Upper lobe of left lung (tissue), 4 donors: ENCODE results near the gene PTCH2.

Source experiments
- EP300 ChIP-seq, 4 donors: sonication (generic); formaldehyde crosslinking; IDR thresholded peaks; one replicate each; pipeline ENCODE4 v1.5.1; 2017; ENCODE audit warnings: antibody characterized with exemption in 4 of 4, control low read depth in 2 of 4
- POLR2A ChIP-seq, 4 donors: fragments of 450-650 bp; IDR thresholded peaks; one replicate each; pipeline ENCODE4 v1.5.1; 2016 to 2017; ENCODE audit warnings: antibody characterized with exemption in 4 of 4, mild to moderate bottlenecking in 2 of 4
- POLR2AphosphoS5 ChIP-seq, 2 donors: sonication (generic); formaldehyde crosslinking; IDR thresholded peaks; one replicate each; pipeline ENCODE4 v1.5.1; 2017; ENCODE audit warnings: antibody characterized with exemption in 2 of 2
- TF ChIP-seq, protein P1 (sequence below), 6 experiments: fragments of 450-650 bp in 4 of 6; fragments of 200-600 bp in 2 of 6; sonication (generic) in 2 of 6; IDR thresholded peaks; one replicate each; pipeline ENCODE4 v1.5.1; 2016 to 2019; ENCODE audit warnings: antibody characterized with exemption in 6 of 6

DNA sequence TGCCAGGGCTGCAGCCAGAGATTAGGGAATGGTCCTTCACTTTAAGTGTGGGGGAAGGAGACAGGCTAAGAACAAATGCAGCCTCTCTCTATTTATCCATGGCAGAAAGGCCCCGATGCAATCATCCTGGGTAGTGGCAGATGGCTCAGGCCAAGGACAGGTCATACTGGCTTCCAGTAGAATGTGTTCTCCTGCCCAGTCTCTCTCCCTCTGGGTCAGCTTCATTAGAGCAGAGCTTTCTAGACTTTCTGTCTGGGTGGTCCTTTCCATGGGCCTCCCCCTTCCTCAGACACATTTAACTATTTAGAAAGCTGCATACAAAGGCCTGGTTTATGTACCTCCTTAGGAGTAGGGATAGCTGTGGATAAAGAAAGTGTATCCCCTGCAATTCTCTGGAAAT is 4.8 kb upstream of the PTCH2 start:
- TF ChIP-seq, protein P1, sequence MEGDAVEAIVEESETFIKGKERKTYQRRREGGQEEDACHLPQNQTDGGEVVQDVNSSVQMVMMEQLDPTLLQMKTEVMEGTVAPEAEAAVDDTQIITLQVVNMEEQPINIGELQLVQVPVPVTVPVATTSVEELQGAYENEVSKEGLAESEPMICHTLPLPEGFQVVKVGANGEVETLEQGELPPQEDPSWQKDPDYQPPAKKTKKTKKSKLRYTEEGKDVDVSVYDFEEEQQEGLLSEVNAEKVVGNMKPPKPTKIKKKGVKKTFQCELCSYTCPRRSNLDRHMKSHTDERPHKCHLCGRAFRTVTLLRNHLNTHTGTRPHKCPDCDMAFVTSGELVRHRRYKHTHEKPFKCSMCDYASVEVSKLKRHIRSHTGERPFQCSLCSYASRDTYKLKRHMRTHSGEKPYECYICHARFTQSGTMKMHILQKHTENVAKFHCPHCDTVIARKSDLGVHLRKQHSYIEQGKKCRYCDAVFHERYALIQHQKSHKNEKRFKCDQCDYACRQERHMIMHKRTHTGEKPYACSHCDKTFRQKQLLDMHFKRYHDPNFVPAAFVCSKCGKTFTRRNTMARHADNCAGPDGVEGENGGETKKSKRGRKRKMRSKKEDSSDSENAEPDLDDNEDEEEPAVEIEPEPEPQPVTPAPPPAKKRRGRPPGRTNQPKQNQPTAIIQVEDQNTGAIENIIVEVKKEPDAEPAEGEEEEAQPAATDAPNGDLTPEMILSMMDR (IDR thresholded peaks at IDR 0.05) = no peak
- no peak for TF ChIP-seq POLR2AphosphoS5 (IDR thresholded peaks at IDR 0.05)
- TF ChIP-seq EP300 (IDR thresholded peaks at IDR 0.05) = no peak
- no peak for TF ChIP-seq POLR2A (IDR thresholded peaks at IDR 0.05)
